GM15510 (cell line): Measurements from ENCODE around the gene PAPSS2.

ENCODE experiments used
- POLR2A ChIP-seq: IDR thresholded peaks from 3 replicates; pipeline ENCODE4 v1.6.1; 2011; ENCODE audit warnings: borderline replicate concordance; ENCODE audit not compliant: insufficient read length; ENCODE audit errors: extremely low read depth

Gene PAPSS2

GRCh38 chr10:87712913-87713616, 53.4 kb downstream of the PAPSS2 start:
- TF ChIP-seq POLR2A = no peak

- TF ChIP-seq POLR2A = no peak
Observed at GRCh38 chr10:87713707-87714106, 54.0 kb downstream of the PAPSS2 start.

DNA sequence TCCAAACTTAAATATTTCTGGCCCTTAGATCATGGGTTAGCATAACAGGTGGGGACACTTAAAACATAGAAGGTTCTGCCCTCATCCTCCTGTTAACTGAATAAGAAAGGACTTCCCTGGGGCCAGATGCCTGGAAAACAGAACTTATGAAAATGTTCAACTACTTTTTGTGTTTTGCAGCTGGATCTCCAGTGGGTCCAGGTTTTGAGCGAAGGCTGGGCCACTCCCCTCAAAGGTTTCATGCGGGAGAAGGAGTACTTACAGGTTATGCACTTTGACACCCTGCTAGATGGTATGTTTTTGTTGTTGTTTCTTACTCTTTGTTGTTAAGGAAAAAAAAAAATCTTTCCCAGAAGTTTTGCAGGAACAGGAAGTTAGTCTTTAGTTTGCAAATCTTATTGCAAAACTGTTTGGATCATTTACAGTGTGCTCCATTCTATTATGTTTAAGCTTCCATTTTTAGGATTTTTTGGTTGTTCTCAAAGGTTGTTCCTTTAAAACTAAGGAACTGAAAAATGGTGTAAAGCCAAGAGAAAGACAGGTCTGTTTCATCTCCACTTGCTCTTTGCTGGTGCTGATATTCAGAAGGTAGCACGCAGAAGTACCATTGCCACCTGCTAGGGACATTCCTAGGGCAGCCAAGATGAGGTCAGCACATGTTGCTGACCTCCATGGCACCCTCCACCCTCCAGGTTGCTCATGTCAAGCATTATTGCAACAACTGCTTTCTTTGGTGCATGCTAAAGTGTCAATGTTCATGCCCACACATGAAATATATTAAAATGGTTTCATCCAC, 56.1 kb downstream of the PAPSS2 start:
- no peak for TF ChIP-seq POLR2A

DNA sequence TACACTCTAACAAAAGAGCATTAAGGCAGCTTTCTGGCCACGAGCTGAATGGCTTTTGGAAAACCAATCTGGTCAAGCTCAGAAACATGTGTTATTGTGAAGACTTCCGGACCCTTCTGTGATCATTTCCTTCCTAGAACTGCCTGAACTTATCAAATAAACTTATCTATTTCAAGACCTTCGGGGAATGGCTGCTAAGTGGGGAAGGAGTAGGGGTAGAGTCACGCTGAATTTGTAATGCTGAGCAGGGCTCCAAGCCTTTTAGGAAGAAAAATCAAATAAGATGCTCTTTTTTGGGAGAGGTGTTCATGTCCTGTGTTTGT, 56.6 kb downstream of the PAPSS2 start:
- no peak for TF ChIP-seq POLR2A

DNA sequence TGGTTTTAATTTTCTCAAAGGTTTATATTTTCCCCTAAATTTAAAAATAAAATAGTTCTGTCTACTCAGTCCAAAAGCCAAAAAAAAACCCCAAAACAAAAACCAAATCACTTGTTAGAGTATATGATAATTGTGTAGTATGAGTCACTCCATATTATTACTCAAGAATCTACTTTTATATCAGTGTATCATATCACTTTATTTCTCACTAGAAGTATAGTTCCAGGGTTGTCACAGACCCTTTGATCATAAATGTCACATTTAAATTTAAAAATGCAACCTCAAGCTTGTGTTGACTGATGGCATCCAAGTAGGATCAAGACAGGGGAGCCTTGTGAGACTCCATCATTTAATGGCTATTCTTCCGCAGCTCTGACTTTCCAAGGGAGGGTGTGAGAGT, 61.0 kb downstream of the PAPSS2 start:
- no peak for TF ChIP-seq POLR2A

DNA sequence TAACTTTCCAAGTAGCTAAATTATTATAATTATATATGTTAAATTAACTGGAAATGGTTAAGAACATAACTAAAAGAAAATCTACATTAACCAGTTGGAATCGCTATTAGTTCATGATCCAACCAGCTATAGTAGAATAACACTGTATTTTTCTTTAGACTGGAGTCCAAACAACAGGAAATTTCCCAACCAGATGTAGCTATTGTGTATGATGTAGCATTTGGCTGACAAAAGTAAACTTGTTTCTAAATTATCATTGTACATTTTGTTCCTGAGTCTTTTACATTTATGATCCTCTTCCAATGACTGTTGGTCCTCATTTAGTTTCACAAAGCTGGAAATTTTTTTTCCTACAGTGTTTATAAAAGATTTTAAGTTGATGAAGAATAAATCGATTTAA, 62.1 kb downstream of the PAPSS2 start:
- TF ChIP-seq POLR2A = no peak

- TF ChIP-seq POLR2A = no peak
Observed at GRCh38 chr10:87722716-87723115, 63.0 kb downstream of the PAPSS2 start.

DNA sequence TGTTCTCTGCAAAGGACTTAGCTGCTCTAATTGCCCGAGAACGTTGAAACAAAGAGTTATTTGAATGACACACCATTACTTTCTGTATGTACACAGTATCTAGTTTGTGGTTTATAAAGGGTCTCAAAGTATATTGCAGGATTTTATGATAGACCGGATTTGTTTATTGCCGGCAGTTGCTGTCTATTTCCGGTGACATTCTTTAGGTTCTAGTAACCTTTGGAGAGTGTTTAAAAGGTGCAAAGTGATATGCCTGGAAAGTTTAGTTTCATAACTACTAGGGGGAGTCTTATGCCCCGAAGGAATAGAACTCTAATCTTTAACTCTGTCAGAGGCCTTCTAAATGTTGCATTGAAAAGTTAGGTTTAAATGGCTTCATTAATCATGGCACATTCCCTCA, 63.8 kb downstream of the PAPSS2 start:
- no peak for TF ChIP-seq POLR2A

GRCh38 chr10:87724789-87725188, 65.1 kb downstream of the PAPSS2 start:
- TF ChIP-seq POLR2A = no peak

GRCh38 chr10:87729940-87730339, 70.3 kb downstream of the PAPSS2 start:
- TF ChIP-seq POLR2A = no peak

GRCh38 chr10:87733081-87733480, 73.4 kb downstream of the PAPSS2 start:
- no peak for TF ChIP-seq POLR2A

DNA sequence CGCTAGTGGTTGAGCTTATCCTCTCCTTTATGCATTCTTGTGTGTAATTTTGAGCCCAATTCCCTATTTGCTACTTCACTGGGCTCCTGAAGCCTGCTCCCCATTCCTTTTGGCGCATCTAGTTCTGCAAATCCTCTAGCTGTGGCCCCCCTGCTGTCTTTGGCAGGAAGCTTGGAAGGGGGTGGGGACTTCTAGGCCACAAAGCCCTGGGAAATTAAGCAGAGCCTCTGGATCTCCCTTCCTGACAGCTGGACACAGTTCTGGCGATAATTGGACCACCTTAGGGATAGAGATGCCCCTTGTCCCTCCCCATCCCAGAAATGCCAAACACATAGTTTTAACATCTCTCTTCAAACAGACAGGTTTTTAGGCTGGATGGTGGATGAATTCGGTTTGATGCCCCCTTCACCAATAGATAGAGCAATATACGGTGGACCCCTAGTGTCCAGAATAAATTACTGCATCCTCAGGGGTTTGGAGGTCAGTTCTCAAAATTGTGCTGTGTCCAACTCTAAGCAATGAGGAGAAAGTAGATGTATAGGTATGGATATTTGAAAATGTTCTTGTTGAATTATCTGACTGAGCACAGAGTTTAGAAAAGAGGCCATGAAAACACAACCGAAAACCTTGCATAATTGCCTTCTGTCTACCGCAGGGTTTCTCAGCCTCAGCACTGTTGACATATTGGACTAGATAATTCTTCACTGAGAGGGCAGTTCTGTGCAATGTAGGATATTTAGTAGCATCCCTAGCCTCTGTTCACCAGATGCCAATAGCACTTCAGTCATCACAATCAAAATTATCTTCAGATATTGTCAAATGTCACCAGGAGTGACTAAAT, 75.5 kb downstream of the PAPSS2 start:
- TF ChIP-seq POLR2A = no peak

DNA sequence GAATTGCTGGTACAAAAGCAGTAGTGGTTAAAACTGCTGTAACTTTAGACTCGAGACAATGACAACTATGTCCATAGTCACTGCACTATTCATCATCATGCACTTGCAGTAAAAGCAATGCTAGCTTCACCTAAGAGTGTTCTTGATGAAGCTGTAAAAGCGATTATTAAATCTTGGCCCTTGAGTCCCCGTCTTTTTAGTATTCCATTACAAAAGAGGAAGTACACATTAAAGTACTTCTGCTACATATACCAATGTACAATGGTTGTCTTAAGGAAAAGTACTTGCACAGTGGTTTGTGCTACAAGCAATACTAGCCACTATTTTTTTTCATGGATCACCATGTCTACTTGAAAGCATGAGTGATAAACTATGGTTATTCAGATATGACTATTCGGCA, 80.0 kb downstream of the PAPSS2 start:
- TF ChIP-seq POLR2A = no peak

DNA sequence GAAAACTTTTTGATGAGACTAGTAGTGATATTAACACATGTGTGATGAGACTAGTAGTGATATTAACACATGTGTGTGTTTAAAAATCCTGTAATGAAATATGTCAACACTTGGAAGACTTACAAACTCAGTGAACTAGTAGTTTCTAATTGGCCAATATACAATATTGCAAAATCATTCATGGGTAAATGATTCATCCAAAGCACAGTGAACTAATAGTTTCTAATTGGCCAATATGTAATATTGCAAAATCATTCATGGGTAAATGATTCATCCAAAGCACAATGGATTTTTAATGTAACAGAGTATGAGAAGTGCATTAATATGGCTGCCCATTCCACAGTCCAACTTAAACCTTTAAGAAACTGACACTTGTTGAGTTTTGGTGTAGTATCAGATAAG, 80.6 kb downstream of the PAPSS2 start:
- no peak for TF ChIP-seq POLR2A

DNA sequence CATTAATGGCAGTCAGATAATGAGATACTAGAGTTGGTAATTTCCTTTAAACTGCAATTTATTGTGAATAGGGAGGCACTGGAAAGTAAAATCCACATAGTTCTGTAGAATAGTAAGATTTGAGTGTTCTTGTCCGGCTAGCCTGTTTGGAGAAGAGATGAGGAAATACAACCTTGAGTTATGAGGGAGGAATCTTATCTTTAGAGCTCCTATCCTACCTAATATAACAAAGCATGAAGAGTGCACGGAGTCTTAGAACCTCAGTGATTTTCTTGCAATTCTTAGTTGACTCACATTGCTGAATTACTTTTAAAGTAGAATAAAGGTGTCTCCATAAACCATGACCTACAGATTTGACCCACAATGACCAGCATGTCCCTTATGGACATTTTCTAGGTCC, 84.9 kb downstream of the PAPSS2 start:
- TF ChIP-seq POLR2A = no peak
